IPS-18c (cell line): ENCODE results near the gene RAPGEF2.
"Not testable (repeated sequence)": the region's sequence is repeated elsewhere in the genome, so short reads cannot be mapped to it uniquely, and the experiment has no call there.

Source experiments
- H3K4me3 ChIP-seq: 2 replicates; pipeline ENCODE4 v1.7.0; 2013; ENCODE audit warnings: low read depth, mild to moderate bottlenecking, low read length, moderate library complexity; ENCODE audit not compliant: insufficient read depth
- H3K9me3 ChIP-seq: one replicate; pipeline ENCODE4 v1.6.1; 2013; ENCODE audit warnings: mild to moderate bottlenecking, low read length, moderate library complexity; ENCODE audit not compliant: control insufficient read depth, insufficient read depth

RAPGEF2 gene

DNA sequence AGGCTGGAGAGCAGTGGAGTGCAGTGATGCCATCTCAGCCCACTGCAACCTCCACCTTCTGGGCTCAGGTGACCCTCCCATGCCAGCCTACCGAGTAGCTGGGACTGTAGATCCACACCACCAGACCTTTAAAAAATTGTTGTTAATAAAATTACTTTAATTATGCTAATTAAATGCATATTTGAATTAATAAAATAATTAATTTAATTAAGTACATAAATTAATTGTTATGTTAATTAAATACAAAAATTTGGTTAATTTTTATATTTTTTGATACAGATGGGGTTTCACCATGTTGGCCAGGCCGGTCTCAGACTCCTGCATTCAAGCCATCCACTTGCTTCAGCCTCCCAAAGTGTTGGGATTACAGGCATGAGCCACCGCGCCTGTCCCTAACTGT is 12.6 kb upstream of the RAPGEF2 start:
- Histone ChIP-seq H3K4me3 (no peak overlapping the region), H3K9me3 (no peaks in the 10 kb centered on the region)

DNA sequence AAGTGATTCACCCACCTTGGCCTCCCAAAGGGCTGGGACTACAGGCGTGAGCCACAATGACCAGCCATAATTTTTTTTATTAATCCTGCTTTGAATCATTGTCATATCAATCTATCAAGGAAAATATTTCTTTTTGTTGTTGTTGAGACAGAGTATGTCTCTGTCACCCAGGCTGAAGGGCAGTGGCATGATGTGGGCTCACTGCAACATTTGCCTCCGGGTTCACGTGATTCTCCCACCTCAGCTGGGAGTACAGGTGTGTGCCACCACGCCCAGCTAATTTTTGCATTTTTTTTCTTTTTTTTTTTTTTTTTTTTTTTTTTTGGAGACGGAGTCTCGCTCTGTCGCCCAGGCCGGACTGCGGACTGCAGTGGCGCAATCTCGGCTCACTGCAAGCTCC is 8.7 kb upstream of the RAPGEF2 start:
- H3K4me3 ChIP-seq, H3K9me3 ChIP-seq: not testable (repeated sequence)

DNA sequence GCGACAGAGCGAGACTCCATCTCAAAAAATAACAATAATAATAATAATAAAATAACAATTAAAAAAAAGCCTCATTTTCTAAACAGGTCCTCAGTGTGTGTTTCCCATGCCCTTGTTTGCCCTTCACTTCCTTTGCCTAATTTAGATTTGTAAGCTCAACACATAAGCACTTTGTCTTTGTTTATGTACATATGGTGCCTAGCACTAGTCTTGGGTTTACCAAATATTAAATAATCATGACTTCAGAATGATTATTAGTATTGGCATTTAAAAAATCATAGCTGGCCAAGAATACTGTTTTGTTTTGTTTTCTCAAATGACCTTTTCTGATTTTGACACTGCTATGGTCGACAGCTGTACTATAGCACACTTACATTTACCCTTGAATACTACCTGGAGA is 6.4 kb upstream of the RAPGEF2 start:
- Histone ChIP-seq H3K4me3 (no peak overlapping the region), H3K9me3 (no peaks in the 10 kb centered on the region)

DNA sequence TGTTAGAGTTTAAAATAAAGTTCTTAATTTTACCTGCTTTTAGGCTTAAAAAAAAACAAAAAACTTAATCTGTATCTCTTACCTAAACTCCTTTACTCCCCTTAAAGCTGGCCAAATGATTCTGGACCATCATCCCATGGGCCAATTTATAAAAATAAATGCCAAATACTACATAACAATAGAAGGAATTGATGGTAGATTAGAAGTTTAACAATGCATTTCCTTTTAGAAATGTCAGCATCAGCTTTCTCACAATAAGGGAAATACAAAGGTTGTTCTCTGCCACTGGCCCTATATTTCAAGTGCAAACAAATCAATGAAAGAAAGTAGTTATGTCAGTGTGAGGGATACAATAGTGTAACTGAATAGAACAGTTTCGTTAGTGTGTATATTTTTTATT is 5.7 kb upstream of the RAPGEF2 start:
- H3K9me3 ChIP-seq = no peaks in the 10 kb centered on the region
- no peak overlapping the region for H3K4me3 ChIP-seq

DNA sequence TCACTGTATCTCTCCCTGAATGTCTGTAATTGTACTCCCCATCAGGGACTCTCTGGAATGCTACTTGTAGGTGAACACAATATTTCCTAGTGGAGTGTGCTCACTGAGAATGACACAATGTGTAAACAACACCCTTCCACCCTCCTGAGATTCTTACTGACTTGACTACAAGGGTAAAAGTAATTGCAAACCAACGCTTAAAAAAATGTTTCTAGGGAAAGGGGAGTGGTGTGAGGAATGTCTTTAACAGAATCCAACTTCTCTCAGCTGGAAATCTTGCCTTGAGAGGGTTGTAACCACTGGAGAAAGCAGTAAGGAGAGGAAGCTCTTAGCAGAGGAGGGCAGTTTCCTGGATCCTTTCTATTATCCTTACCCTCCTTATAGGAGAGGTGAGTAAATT is 5.1 kb upstream of the RAPGEF2 start:
- no peaks in the 10 kb centered on the region for H3K9me3 ChIP-seq
- no peak overlapping the region for H3K4me3 ChIP-seq

DNA sequence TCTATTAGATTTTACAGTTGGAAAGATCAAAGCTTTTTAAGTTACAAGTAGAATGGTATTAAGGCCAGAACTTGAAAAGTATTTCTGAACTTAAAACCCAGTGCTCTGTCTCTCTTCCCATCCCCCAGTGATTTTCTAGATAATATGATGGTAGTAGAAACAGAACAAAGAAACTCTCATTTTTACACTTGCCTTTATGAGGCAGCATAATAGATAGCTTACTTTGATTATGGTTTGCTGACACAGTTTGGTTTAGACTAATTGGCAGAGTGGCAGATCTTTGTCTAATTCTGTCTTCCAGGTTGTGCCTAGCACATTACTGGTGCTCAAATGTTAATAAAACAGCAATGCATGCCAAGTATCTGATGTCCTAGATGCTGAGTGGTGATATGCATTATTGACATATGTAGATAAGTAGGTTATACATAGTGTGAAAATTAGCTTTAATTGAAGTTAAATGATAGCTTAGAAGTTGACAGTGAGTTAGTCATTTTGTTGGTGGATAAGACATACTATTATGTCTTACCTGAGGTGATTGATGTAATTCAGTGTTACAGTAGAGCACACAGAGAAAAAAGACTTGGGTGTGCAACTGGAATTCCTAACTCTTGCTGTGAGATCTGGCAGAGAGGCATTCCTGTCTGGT is 4.3 kb upstream of the RAPGEF2 start:
- H3K4me3 ChIP-seq = no peak overlapping the region
- no peaks in the 10 kb centered on the region for H3K9me3 ChIP-seq

DNA sequence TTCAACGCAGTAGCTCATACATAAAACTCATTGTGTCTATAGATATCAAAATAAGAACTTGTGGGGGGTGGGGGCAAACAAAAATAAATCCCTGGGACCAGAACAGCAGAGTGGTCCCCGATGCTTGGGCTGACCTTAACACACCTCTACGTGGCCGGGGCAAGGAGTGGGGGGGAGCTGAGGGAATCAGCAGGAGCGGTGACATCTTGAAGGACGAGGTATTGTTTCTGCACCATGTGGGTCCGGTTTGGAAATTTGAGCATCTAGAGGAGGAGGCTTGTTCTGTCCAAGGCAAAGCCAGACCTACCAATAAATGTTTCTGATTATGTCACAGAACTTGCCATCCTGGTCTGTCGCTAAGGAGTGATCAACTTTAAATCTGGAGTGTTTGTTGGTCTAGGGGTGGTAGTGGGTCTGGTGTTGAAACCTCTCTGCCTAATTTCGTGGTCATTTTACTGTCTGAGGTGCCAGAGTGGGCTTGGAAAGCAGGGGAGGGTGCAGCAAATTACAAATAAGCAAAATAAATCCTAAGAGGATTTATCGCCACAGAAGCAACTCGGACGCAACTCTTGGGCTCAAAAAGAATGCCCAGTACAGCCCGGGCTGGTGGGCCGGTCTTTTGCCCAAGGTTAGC is 774 bp upstream of the RAPGEF2 start:
- Histone ChIP-seq H3K9me3 (no peaks in the 10 kb centered on the region), H3K4me3 (peak overlapping the region; percentile 78)

DNA sequence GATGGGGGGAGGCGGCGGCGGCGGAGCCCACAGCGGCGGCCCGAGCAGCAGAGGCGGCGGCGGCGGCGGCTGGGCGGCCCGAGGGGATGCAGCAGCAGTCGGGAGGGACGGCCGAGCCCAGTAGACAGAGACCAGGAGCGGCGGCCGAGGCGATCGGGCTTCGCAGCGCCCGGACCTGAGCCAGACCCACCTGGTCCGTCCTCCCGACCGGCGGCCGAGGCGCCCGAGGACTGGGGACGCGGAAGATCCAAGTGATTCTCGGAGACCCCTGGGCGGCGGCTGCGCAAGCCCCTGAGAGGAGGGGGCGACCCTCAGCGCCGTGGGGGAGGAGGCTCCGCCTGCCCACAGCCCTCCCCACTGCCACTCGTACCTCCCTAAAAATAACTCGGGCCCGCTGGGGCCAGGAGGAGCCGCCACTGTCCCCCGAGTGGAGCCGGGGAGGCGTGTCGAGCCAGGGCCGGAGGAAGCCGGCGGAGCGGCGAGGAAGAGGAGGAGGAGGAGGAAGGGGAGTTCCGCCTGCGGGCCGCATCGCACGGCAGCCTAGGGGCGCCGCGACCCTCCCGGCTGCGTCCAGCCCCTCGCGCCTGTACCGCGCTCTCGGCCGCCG is 608 bp downstream of the RAPGEF2 start:
- peak overlapping the region; percentile 87 for H3K4me3 ChIP-seq
- no peaks in the 10 kb centered on the region for H3K9me3 ChIP-seq

DNA sequence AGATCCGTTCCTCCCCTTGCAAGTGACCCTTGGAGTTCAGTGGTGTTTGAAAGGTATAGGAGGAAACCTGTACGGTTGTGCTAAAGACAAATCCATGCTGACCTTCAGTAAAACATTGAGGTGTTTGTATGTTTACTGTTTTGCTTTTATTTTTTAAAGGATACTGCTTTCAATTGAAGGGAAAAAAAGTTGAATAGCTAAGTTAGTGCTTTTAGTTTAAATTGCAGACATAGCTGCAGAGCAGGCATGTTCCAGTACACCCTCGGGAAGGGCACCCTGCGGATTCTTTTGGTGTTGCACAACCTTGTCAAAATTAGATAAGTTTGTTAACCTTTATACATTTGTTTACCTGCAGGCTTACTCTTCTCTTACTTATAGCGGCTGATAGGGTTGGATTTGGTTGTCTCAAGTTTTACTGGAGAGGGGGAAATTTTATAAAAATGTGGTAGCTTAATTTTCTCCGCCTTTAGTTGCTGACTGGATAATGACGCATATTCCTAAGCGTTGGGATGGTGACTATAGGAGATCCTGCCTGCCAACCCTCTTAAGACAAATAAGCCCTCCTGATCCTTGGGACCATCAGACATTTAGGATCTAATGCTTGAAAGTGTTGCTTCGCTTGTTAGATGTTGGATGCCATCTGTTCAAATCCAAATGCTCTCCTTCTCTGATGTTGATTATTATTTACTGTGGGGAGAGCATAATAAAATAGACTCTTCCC is 2.0 kb downstream of the RAPGEF2 start:
- peak overlapping the region; percentile 66 for H3K4me3 ChIP-seq
- no peaks in the 10 kb centered on the region for H3K9me3 ChIP-seq

DNA sequence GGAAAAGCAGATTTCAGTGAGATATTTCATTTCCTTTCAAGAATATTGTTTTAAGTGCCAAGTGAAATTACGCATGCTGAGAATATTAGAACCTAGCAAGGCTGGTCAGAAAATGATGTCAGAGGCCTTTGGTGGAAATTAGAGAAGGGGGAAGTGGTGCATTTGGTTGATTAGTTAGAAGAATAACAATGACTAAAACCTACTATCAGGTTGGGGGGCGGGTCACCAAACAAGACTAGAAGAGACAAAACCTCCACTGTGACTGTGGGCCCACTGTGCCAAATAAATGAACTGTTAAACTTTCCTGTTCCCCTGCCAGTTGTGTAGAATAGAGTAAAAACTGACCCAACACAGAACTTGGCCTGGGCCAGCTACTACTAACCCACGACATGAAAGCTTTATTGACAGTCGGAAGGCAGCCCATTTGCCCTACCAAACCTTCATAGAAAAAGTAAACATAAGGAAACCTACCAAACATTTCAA is 2.9 kb downstream of the RAPGEF2 start:
- peak overlapping the region; percentile 21 for H3K4me3 ChIP-seq
- no peaks in the 10 kb centered on the region for H3K9me3 ChIP-seq

DNA sequence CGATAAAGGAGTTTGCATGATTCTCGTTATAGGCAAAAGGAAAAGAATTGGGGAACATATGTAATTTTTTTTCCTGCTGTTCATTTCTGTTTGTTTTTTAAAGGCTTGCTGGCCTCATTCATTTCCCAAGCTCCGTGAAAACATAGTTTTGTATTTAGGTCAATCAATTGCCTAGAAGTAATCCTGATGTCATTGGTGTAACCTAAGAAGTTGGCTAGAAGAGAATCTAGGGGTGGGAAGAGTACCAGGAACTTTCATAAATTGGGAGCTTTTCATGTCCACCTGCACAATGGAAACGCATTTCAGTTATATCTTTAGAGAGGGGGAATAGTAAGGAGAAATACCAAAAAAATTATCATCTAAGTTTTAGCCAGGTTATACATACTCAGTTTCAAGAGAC is 3.8 kb downstream of the RAPGEF2 start:
- no peak overlapping the region for H3K4me3 ChIP-seq
- no peaks in the 10 kb centered on the region for H3K9me3 ChIP-seq

DNA sequence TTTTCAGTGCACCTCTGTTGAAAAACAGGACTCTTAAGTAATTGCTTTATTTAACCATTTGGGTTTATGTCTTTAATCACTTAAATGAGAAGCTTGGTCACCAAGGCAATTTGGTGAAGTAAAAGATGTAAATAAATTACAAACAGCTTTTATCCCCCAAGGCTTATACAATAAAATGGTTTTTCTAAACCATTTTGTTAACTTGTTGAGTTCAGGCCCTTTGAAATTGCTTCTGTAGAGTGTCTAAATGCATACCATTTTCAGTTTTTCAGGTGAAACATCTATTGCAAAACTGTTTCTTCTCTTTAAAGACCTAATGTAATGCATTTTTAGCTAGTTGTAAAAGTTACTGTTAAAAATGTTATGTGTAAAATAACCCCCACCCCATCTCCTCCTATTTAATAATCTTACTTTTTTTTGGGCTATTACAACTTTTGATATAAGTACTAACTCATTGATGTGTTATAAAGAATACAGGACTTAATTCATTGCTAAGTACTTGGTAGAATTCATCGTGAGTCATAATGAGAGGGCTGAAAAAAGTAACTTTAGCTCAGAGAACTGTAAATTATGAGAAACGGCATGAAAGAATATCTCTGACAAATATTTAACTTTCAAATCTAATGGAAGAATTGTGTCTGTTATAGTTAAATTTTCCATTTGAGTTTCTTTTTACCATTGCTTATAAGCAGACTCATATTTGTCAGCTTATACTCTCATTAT is 4.5 kb downstream of the RAPGEF2 start:
- H3K9me3 ChIP-seq = no peaks in the 10 kb centered on the region
- H3K4me3 ChIP-seq = no peak overlapping the region

DNA sequence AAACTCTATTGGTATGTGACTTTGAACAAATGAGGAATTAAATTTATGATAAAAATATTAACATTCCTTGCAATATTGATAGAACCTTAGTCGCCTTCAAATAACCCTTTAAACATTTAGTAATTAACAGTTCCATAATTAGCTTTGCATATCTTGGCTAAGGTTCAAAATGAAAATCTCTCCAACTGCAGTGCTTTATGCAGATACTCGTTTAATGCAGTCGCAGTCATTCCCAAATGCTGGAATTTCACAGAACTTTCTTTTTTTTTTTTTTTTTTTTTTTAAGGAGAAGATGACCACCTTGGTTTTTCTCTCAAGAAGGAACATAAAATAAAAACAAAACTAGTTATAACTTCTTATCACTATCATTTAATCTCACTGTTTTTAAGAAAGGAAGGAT is 5.2 kb downstream of the RAPGEF2 start:
- Histone ChIP-seq H3K9me3 (no peaks in the 10 kb centered on the region), H3K4me3 (no peak overlapping the region)

DNA sequence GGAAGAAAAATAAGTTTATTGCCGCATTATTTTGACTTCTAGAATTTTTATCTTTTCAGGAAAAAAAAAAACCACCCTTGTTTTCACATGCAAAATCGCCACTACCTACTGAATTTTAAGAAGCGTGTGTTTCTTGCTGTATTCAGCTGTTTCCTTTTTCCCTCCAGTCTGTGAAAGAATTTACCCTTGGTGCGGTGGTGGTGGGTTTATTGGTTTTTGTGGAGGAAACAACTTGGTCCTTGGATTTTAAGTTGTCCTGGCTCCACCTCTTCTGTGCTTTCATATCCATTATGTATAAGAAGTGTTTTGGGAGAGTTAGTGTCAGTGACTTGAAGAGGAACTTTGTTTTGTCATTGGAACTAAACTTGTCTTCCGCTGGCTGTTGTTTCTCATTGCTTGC is 8.1 kb downstream of the RAPGEF2 start:
- H3K9me3 ChIP-seq = no peaks in the 10 kb centered on the region
- H3K4me3 ChIP-seq = no peak overlapping the region

DNA sequence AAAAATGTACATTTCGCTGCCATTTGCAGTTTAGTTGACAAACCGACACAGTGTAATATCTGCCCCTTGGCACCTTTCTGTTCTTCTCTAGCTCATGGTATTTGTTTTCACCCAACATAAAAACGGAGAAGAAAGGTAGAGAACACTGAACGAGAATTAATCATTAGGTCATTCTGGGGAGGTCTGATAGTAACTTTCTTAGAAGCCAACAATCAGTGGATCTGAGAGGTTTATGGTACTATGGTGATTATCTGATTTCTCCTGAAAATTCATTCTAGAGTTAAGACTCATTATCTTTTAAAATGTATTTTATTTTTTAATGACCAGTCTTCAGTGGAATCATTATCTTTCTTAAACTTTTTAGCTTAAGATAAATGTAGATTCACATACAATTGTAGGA is 8.5 kb downstream of the RAPGEF2 start:
- Histone ChIP-seq H3K9me3 (no peaks in the 10 kb centered on the region), H3K4me3 (no peak overlapping the region)

DNA sequence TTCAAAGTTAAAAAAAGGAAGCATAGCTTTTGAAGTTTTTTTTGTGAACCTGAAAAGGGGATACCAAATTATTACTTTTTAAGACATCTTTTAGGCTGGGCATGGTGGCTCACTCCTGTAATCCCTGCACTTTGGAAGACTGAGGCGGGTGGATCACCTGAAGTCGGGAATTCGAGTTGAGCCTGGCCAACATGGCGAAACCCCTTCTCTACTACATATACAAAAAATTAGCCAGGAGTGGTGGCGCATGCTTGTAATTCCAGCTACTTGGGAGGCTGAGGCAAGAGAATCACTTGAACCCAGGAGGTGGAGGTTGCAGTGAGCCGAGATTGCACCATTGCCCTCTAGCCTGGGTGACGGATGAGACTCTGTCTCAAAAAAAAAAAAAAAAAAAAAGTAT is 10.5 kb downstream of the RAPGEF2 start:
- not testable (repeated sequence) for H3K9me3 ChIP-seq, H3K4me3 ChIP-seq

DNA sequence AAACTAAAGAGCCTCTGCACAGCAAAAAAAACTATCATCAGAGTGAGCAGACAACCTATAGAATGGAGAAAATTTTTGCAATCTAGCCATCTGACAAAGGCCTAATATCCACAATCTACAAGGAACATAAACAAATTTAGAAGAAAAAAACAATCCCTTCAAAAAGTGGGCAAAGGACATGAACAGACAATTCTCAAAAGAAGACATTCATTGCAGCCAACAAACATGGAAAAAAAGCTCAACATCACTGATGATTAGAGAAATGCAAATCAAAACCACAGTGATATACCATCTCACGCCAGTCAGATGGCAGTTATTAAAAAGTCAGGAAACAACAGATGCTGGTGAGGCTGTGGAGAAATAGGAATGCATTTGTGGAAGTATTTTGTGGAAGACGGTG is 13.2 kb downstream of the RAPGEF2 start:
- H3K9me3 ChIP-seq, H3K4me3 ChIP-seq: not testable (repeated sequence)
